ENCODE measurements around the gene BAIAP2. TPM values are rescaled to one million over a fixed set of nuclear protein-coding genes. Genes with fewer than 3 reads are reported as not detected.

Gene BAIAP2
- total and polyA plus RNA-seq, 2 of the 13 experiments (the other 11 are each of a cell fraction or from before 2014, with no cell fraction given) = 22.5 to 24.0 TPM

DNA sequence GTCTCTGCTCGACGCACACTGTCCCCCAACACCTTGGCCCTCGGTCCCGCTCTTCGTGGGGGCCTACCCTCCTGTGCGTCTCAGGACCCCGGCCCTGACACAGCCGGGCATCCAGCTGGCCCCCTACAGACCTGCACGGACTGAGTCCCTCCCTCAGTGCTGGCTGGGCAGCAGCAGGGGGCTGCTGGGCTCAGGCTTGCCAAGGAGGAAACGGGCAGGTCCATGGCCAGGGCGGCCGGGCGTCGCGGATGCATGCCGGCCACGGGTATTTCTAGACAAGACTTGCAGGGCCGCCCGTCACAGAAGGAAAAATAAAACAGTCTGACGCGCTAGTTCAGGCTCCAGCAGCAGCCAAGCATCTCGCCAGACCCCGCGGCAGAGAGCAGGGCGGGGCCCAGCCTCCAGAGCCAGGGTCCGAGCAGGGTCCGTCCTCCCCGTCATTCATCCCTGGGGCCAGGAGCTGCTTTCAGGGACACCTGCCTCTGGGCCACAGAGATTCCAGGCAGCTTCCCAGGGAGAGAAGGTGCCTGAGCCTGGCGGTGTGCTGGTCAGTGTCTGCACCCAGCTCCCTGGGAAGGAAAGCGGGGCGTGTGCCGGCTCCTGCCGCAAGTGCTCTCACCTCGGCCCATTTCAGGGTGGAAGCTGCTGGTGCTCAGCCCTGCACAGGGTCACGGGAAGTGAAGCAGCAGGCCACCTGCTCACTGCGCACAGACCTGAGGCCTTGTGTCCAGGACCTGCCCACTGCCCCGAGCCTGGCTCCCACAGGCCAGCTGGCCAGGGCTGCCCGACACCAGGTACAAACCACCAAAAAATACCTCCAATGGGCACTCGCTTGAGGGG lies 123.1 kb downstream of the BAIAP2 start:
- BruUV-seq (replicated peaks) = no TSS peak
- FAIRE-seq = no peak
- no peak overlapping the region for H2AFZ ChIP-seq (ENCODE audit: low read length)
- no peaks in the 10 kb centered on the region for H4K20me1 ChIP-seq (ENCODE audit: insufficient read depth, low read length)
- no peaks in the 10 kb centered on the region for H3K79me2 ChIP-seq (ENCODE audit: insufficient read depth, low read length)
- WGBS (ENCODE audit: low lambda C conversion rate) = 85% methylated on average over 34 of the region's 39 CpGs
- TF ChIP-seq ZNF567 (CRISPR knock-in tag; IDR thresholded peaks at IDR 0.05; ENCODE audit: borderline replicate concordance) (no peak), TP53 (CRISPR knock-in tag; conservative IDR thresholded peaks at IDR 0.05) (no peak), NFIB (CRISPR knock-in tag; IDR thresholded peaks at IDR 0.05; ENCODE audit: borderline replicate concordance) (0 out of 2 replicates have a peak, but pooled peaks have one; percentile 52), AGO2 (optimal IDR thresholded peaks at IDR 0.05; ENCODE audit: low read depth, low read length) (peak; percentile 5)
- no peak overlapping the region for H3K27ac ChIP-seq (ENCODE audit: extremely low read length, insufficient read depth, low read length)
- no peaks in the 10 kb centered on the region for H3K36me3 ChIP-seq (replicated peaks in 1 of 2; ENCODE audit: control insufficient read depth in 1 of 2, insufficient read depth in 2 of 2, low read length in 2 of 2)
- H3K4me1 ChIP-seq (ENCODE audit: insufficient read depth, low read length) = 0 out of 2 replicates have a peak, but pooled peaks cover 4% of the 10 kb centered on the region
- ChIA-PET POLR2A (no interaction called here), CTCF (ENCODE audit: low intra/inter-chr PET ratio, low total read pairs) (no interaction called here)
- in situ Hi-C loops (cut with HindIII; ENCODE audit: extremely low pct_ligation_motif_present, low pct_unique_long_range_greater_than_20kb) = no loop called here
- H3K4me3 ChIP-seq (replicated peaks in 1 of 3; ENCODE audit: insufficient read depth in 1 of 3, low read depth in 2 of 3, low read length in 3 of 3) = no peak overlapping the region
- H3K9me3 ChIP-seq (ENCODE audit: low read length) = no peaks in the 10 kb centered on the region
- intact Hi-C loops (cut with micrococcal nuclease; ENCODE audit: unreplicated experiment) = no loop called here
- DNase-seq (ENCODE audit: low spot score) = no peak
- ATAC-seq = no peak
- H3K27me3 ChIP-seq (ENCODE audit: control insufficient read depth in 1 of 2, insufficient read depth in 2 of 2, low read length in 2 of 2) = no peaks in the 10 kb centered on the region
- H3K4me2 ChIP-seq (ENCODE audit: low read depth, low read length) = no peak overlapping the region
- H3K9ac ChIP-seq (ENCODE audit: insufficient read depth, low read depth, low read length) = no peak overlapping the region

DNA sequence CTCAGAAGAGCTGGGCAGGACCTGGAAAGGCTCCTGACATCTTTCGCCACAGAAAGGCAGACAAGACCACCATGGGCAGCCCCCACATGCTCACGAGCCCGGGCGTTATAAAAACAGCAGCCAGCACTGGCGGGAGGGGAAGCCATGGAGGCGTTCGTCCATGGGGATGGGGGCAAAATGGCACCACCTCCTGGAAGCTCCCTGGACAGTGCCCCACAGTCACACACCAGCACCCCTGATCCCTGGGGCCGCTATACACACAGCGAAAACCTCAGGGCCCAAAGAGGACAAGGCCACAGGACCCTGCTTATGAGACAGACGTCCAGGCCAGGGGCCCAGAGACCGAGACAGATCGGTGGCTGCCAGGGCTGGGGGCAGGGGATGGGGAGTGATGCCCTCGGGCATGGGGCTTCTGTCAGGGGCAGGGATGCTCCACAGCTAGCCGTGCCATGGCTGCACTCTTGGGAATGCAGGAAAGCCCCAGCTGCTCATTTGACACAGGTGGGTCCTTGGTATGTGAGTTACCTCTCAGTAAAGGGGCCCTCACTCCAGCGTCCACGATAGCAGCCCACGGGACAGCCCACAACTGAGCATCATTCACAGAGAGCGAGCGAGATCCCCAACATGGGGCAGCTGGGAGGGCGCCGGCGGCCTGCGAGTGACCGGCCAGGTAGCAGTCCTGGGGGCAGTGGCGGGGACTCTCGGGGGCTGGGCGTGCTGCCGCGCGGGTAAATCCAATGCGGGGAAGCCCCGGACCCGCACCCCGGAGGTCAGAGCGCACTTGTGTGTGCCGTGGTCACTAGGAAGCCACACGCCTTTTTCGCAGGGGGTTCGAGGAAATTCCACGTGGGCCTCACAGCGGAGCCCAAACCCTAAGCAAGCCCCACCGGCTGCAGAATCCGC lies 124.0 kb downstream of the BAIAP2 start:
- Histone ChIP-seq H3K4me2 (ENCODE audit: low read depth, low read length) (no peak overlapping the region), H3K4me1 (ENCODE audit: insufficient read depth, low read length) (peaks cover 9% of the 10 kb centered on the region; the same call in 1 of the 2 replicates), H3K36me3 (replicated peaks in 1 of 2; ENCODE audit: control insufficient read depth in 1 of 2, insufficient read depth in 2 of 2, low read length in 2 of 2) (no peaks in the 10 kb centered on the region), H3K4me3 (replicated peaks in 1 of 3; ENCODE audit: insufficient read depth in 1 of 3, low read depth in 2 of 3, low read length in 3 of 3) (no peak overlapping the region), H2AFZ (ENCODE audit: low read length) (no peak overlapping the region), H3K27ac (ENCODE audit: extremely low read length, insufficient read depth, low read length) (no peak overlapping the region), H4K20me1 (ENCODE audit: insufficient read depth, low read length) (no peaks in the 10 kb centered on the region), H3K27me3 (ENCODE audit: control insufficient read depth in 1 of 2, insufficient read depth in 2 of 2, low read length in 2 of 2) (no peaks in the 10 kb centered on the region), H3K9me3 (ENCODE audit: low read length) (no peaks in the 10 kb centered on the region), H3K79me2 (ENCODE audit: insufficient read depth, low read length) (no peaks in the 10 kb centered on the region), H3K9ac (ENCODE audit: insufficient read depth, low read depth, low read length) (no peak overlapping the region)
- intact Hi-C loops (cut with micrococcal nuclease; ENCODE audit: unreplicated experiment) = no loop called here
- ATAC-seq = no peak
- ChIA-PET POLR2A (no interaction called here), CTCF (ENCODE audit: low intra/inter-chr PET ratio, low total read pairs) (no interaction called here)
- TF ChIP-seq MXI1 (IDR thresholded peaks at IDR 0.05; ENCODE audit: borderline replicate concordance, low read depth, low read length) (no peak), AKAP8 (CRISPR knock-in tag; IDR thresholded peaks at IDR 0.05) (peak; percentile 71; the same call in 1 of the 2 replicates)
- in situ Hi-C loops (cut with HindIII; ENCODE audit: extremely low pct_ligation_motif_present, low pct_unique_long_range_greater_than_20kb) = no loop called here
- BruUV-seq (replicated peaks) = no TSS peak
- no peak for DNase-seq (ENCODE audit: low spot score)
- no peak for FAIRE-seq
- WGBS (ENCODE audit: low lambda C conversion rate) = 84% methylated on average over 39 of the region's 43 CpGs
